CD8-positive, alpha-beta memory T cell (primary cell): ENCODE data around the gene GRIK4. TPM values are rescaled to one million over a fixed set of nuclear protein-coding genes. Genes with fewer than 3 reads are reported as not detected.

Source experiments
- CTCF ChIA-PET: fragments of 350-600 bp; sonication (Branson Sonifier 250); formaldehyde crosslinking; loops from one replicate; lab custom pipeline; 2021; ENCODE audit warnings: antibody characterized with exemption; lab: Charles Lee
- POLR2A ChIA-PET: fragments of 350-600 bp; sonication (Branson Sonifier 250); formaldehyde crosslinking; loops from one replicate; lab custom pipeline; 2021; ENCODE audit warnings: antibody characterized with exemption; lab: Charles Lee
- DNase-seq, 5 donors: peaks; one replicate each; pipeline versions ENCODE4 v3.0.0 to v3.0.0-alpha.2; 2020 to 2022; ENCODE audit warnings: mixed read lengths in 1 of 5
- H3K27ac ChIP-seq: one replicate; pipeline ENCODE4 v1.7.0; 2013; ENCODE audit warnings: low read depth, mild to moderate bottlenecking, low read length, moderate library complexity
- H3K27me3 ChIP-seq: 2 replicates; pipeline ENCODE4 v1.7.0; 2013; ENCODE audit warnings: low read length, mild to moderate bottlenecking; ENCODE audit not compliant: insufficient read depth, poor library complexity, severe bottlenecking
- H3K36me3 ChIP-seq: 2 replicates; pipeline ENCODE4 v1.7.0; 2013; ENCODE audit warnings: mild to moderate bottlenecking, low read length, moderate library complexity; ENCODE audit not compliant: insufficient read depth
- H3K4me1 ChIP-seq: 2 replicates; pipeline ENCODE4 v1.7.0; 2013; ENCODE audit warnings: mild to moderate bottlenecking, low read length, moderate library complexity; ENCODE audit not compliant: insufficient read depth
- H3K4me3 ChIP-seq: 2 replicates; pipeline ENCODE4 v1.7.0; 2013; ENCODE audit warnings: mild to moderate bottlenecking, low read length
- H3K9me3 ChIP-seq: 2 replicates; pipeline ENCODE4 v1.7.0; 2013; ENCODE audit warnings: mild to moderate bottlenecking, low read length
- H3K27ac Mint-ChIP-seq, 8 donors: one replicate each; pipeline ENCODE4 v1.8.0; 2020 to 2021; ENCODE audit warnings: mixed read lengths in 8 of 8, mild to moderate bottlenecking in 6 of 8, inconsistent platforms in 3 of 8, moderate library complexity in 3 of 8
- H3K27me3 Mint-ChIP-seq, 2 donors: one replicate each; pipeline ENCODE4 v1.8.0; 2020 to 2021; ENCODE audit warnings: mixed read lengths in 2 of 2, mild to moderate bottlenecking in 1 of 2, moderate library complexity in 1 of 2
- H3K36me3 Mint-ChIP-seq, 3 donors: one replicate each; pipeline ENCODE4 v1.8.0; 2020 to 2021; ENCODE audit warnings: mixed read lengths in 3 of 3, inconsistent platforms in 1 of 3, mild to moderate bottlenecking in 1 of 3
- H3K4me1 Mint-ChIP-seq, 3 donors: one replicate each; pipeline ENCODE4 v1.8.0; 2020 to 2021; ENCODE audit warnings: mixed read lengths in 3 of 3, inconsistent platforms in 1 of 3, mild to moderate bottlenecking in 1 of 3
- H3K4me3 Mint-ChIP-seq, 7 donors: one replicate each; pipeline ENCODE4 v1.8.0; 2020 to 2021; ENCODE audit warnings: mixed read lengths in 7 of 7, mild to moderate bottlenecking in 6 of 7, moderate library complexity in 4 of 7, inconsistent platforms in 2 of 7
- H3K9me3 Mint-ChIP-seq, 5 donors: one replicate each; pipeline ENCODE4 v1.8.0; 2020 to 2022; ENCODE audit warnings: mixed read lengths in 5 of 5, mild to moderate bottlenecking in 3 of 5, moderate library complexity in 2 of 5, inconsistent platforms in 1 of 5
- polyA plus RNA-seq: library from polyadenylated mRNA; unstranded; fragments of 300-500 nt; fragmentation: Illumina TruSeq; gene quantifications from one replicate; pipeline ENCODE4 v1.2.3, GENCODE V29; 2021
- total RNA-seq, 2 experiments: library from RNA; stranded (reverse); gene quantifications; one replicate each; pipeline ENCODE4 v1.2.3, GENCODE V29; 2021

Gene GRIK4
- total and polyA plus RNA-seq, 3 experiments from 2014 or later = 0.07 TPM; not detected in 2

DNA sequence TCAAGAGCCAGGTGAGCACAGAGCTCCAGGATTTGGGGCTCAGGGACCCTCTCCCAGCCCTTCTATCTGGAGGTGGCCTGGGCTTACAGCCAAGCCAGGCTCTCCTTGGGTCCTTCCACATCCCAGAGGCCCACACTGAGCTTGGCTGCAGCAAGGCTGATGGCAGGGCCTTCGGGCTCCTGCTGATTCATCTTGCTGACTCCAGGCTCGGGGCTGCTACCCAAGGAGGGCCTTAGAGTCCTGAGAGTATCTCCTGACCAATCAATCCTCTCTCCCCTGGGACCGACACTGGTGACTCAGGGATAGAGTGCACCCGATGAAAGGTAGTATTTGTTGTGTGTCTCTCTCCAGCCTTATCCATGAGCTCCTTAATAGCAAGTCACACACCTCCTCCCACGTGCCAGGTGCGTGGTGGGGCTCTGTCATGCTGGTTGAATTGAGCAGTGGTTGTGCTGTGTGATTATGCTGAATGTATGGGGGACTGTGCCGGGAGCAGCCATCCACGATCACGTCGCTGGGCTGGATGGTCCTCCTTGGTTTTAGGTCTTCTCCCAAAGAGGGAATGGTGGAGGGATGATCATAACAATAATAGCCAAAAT is 62.3 kb downstream of the GRIK4 start:
- ChIA-PET POLR2A (no interaction called here), CTCF (no interaction called here)
- no peak overlapping the region for H3K27ac Mint-ChIP-seq
- H3K36me3 Mint-ChIP-seq = no peaks in the 10 kb centered on the region
- Histone ChIP-seq H3K27ac (no peak overlapping the region), H3K4me3 (no peak overlapping the region), H3K36me3 (no peaks in the 10 kb centered on the region), H3K4me1 (no peaks in the 10 kb centered on the region), H3K27me3 (no peaks in the 10 kb centered on the region), H3K9me3 (no peaks in the 10 kb centered on the region)
- DNase-seq = no peak
- H3K4me1 Mint-ChIP-seq = no peaks in the 10 kb centered on the region
- peak overlapping the region in 1 of 7 donors; percentile 30 for H3K4me3 Mint-ChIP-seq
- no peaks in the 10 kb centered on the region for H3K9me3 Mint-ChIP-seq
- H3K27me3 Mint-ChIP-seq = peaks cover 12 to 36% of the 10 kb centered on the region in 2 donors

DNA sequence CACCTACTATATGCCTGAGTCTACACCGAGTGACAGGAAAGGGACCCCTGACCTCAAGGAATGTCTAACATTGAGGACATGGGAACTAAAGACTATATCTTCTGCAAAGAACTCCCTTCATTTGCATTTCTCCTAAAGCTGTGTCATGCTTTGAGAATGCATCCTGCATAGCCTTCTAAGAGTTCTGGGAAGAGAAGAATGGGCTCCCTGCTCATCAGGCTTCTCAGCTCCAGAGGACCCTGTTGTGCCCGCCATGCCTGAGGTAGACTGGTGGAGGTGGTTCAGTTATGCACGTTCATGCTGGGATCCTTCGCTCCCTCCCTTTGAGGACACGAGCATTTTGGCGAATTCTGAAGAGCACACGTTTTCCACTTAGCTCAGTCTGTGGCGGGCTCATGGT is 63.3 kb downstream of the GRIK4 start:
- no peak for DNase-seq
- Mint-ChIP-seq H3K27me3 (peaks cover 11 to 36% of the 10 kb centered on the region in 2 donors), H3K27ac (no peak overlapping the region), H3K9me3 (no peaks in the 10 kb centered on the region), H3K36me3 (no peaks in the 10 kb centered on the region), H3K4me1 (no peaks in the 10 kb centered on the region), H3K4me3 (no peak overlapping the region)
- no peaks in the 10 kb centered on the region for H3K4me1 ChIP-seq
- H3K4me3 ChIP-seq = no peak overlapping the region
- H3K27me3 ChIP-seq = no peaks in the 10 kb centered on the region
- ChIA-PET POLR2A (no interaction called here), CTCF (no interaction called here)
- no peaks in the 10 kb centered on the region for H3K36me3 ChIP-seq
- no peak overlapping the region for H3K27ac ChIP-seq
- no peaks in the 10 kb centered on the region for H3K9me3 ChIP-seq

DNA sequence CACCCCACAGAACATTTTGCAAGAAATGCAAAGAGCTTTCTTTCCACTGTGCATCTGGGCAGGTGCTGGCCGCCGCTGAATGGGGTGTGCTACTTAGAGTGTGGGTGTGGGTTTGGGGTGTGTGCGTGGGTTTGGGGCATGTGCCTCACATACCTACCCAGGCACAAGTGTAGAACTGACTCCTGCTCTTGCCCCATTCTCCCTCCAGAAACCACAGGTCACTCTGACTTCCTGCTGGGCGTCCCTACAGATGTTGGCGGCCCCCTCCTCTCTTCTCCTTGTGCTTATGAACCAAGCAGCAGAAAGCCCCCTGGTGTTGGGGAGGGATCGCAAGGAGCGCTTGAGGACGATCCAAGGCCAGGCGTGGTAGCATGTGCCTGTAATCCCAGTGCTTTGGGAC is 63.9 kb downstream of the GRIK4 start:
- DNase-seq = no peak
- no peaks in the 10 kb centered on the region for H3K9me3 ChIP-seq
- no peaks in the 10 kb centered on the region for H3K36me3 ChIP-seq
- H3K27me3 ChIP-seq = no peaks in the 10 kb centered on the region
- H3K27ac Mint-ChIP-seq = no peak overlapping the region
- H3K4me1 ChIP-seq = no peaks in the 10 kb centered on the region
- ChIA-PET POLR2A (no interaction called here), CTCF (no interaction called here)
- no peaks in the 10 kb centered on the region for H3K4me1 Mint-ChIP-seq
- H3K4me3 Mint-ChIP-seq = peak overlapping the region in 1 of 7 donors; percentile 71
- no peaks in the 10 kb centered on the region for H3K9me3 Mint-ChIP-seq
- H3K36me3 Mint-ChIP-seq = no peaks in the 10 kb centered on the region
- H3K27me3 Mint-ChIP-seq = peaks cover 11 to 36% of the 10 kb centered on the region in 2 donors
- no peak overlapping the region for H3K4me3 ChIP-seq
- H3K27ac ChIP-seq = no peak overlapping the region

DNA sequence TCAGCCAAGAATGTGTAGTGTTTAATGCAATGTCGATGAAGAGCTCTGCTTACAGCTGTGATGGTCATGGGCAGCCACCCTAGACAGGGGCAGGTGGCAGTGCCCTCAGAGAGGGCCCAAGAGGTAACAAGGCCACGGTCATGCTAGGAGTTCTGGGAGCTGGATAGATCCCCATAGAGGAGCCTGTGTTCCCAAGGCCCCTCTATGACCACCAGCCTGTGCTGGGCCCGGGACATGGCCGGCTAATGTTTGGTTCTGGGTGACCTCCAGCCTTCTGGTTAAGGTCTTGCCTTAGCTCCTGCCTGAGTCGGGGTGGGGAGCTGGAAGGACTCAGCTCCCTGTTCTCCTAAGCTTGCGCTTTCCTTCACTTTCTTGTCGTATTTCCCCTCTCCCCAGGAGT is 65.1 kb downstream of the GRIK4 start:
- H3K27me3 Mint-ChIP-seq = peaks cover 9 to 37% of the 10 kb centered on the region in 2 donors
- H3K27ac ChIP-seq = no peak overlapping the region
- no peak for DNase-seq
- H3K9me3 Mint-ChIP-seq = no peaks in the 10 kb centered on the region
- ChIA-PET POLR2A (no interaction called here), CTCF (no interaction called here)
- no peaks in the 10 kb centered on the region for H3K36me3 Mint-ChIP-seq
- no peak overlapping the region for H3K4me3 ChIP-seq
- no peaks in the 10 kb centered on the region for H3K27me3 ChIP-seq
- H3K4me1 Mint-ChIP-seq = no peaks in the 10 kb centered on the region
- no peaks in the 10 kb centered on the region for H3K9me3 ChIP-seq
- no peaks in the 10 kb centered on the region for H3K4me1 ChIP-seq
- H3K27ac Mint-ChIP-seq = no peak overlapping the region
- H3K36me3 ChIP-seq = no peaks in the 10 kb centered on the region
- no peak overlapping the region for H3K4me3 Mint-ChIP-seq

DNA sequence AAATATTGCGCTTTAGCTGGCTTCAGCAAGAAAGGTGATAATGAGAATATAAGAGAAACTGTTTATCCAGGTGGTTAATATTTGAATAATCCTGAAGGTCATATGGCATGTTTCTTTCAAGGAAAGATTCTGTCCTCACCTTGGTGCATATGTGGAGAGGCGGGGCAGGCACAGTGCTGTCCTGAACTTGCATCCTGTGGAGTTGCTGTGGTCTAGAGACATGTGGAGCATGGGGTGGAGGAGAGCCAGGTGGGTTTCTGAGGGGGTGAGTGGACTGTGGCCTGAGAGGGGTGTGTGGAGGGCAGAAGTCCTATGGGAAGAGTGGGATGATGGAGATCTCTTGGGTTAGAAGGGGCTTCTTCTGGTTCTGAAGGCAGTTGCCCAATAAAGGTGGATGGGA is 65.5 kb downstream of the GRIK4 start:
- Histone ChIP-seq H3K36me3 (no peaks in the 10 kb centered on the region), H3K27ac (no peak overlapping the region), H3K4me1 (no peaks in the 10 kb centered on the region), H3K9me3 (no peaks in the 10 kb centered on the region), H3K4me3 (no peak overlapping the region), H3K27me3 (no peaks in the 10 kb centered on the region)
- no peak for DNase-seq
- ChIA-PET CTCF (no interaction called here), POLR2A (no interaction called here)
- no peak overlapping the region for H3K27ac Mint-ChIP-seq
- H3K27me3 Mint-ChIP-seq = peaks cover 6 to 33% of the 10 kb centered on the region in 2 donors
- no peaks in the 10 kb centered on the region for H3K36me3 Mint-ChIP-seq
- no peaks in the 10 kb centered on the region for H3K9me3 Mint-ChIP-seq
- H3K4me1 Mint-ChIP-seq = no peaks in the 10 kb centered on the region
- H3K4me3 Mint-ChIP-seq = no peak overlapping the region

DNA sequence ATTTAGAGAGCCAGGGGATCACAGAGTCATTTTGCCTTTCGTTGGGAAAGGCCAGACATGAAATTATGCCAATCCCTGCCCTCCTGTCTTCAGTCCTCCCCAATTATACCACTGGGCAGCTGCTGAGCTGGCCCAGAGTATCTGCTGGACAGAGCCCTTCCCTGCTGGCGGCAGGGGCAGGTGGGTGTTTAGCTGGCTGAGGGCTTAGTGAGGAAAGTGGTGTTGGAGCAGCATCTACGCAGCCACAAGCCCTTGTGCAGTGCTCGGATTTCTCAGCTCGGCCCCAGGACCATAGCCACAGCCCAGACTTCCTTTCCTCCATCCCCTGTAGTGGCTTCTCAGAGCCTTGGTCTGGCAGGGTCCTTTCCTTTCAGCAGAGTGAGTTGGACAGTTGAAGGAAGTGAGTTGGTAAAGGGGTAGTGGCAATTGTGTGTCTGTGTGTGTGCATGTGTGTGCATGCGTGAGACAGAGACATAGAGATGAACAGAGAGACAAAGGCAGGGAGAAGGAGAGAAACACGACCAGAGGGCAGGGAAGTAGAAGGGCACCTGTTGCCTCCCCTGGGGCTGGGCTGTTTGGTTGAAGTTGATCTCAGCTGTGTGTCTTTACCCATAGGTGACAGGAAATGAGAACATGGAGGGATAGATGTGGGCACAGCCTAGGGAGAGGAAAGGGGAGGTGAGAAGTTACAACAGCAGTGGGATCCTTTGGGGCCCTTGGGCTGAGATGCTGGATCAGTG is 66.2 kb downstream of the GRIK4 start:
- peaks cover 5 to 33% of the 10 kb centered on the region in 2 donors for H3K27me3 Mint-ChIP-seq
- CTCF ChIA-PET = no interaction called here
- H3K9me3 Mint-ChIP-seq = peaks cover 0 to 2% (median 0%) of the 10 kb centered on the region in 5 donors
- no peak overlapping the region for H3K4me3 Mint-ChIP-seq
- Histone ChIP-seq H3K4me1 (no peaks in the 10 kb centered on the region), H3K4me3 (no peak overlapping the region), H3K27ac (no peak overlapping the region), H3K36me3 (no peaks in the 10 kb centered on the region), H3K9me3 (no peaks in the 10 kb centered on the region), H3K27me3 (no peaks in the 10 kb centered on the region)
- H3K27ac Mint-ChIP-seq = no peak overlapping the region
- H3K36me3 Mint-ChIP-seq = no peaks in the 10 kb centered on the region
- no peaks in the 10 kb centered on the region for H3K4me1 Mint-ChIP-seq
- POLR2A ChIA-PET = no interaction called here
- DNase-seq = no peak

DNA sequence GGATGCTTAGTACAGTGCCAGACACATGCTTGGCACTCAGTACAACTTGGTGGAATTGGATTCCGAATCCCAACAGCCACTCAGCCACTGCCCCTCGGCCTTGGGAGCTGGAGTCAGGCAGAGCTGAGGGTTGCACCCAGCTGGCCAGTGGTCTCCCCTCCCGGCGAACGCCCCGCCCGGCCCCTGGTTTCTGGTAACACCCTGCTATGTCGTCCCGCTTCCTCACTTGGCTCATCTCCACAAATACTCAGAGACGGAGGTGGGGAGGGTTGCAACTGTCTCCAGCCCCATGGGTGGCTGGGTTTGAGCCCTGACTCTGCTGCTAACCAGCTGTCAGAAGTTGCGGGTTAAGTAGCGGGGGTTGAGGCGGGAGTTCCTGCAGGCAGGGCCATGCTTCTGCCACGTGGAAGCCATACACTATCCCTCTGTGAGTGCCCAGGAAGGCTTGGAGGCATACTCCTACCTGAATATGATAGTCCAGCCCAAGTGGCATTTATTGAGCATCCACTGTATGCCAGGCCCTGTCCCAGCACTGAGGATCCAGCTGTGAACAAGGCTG is 67.1 kb downstream of the GRIK4 start:
- H3K4me1 ChIP-seq = no peaks in the 10 kb centered on the region
- CTCF ChIA-PET = no interaction called here

DNA sequence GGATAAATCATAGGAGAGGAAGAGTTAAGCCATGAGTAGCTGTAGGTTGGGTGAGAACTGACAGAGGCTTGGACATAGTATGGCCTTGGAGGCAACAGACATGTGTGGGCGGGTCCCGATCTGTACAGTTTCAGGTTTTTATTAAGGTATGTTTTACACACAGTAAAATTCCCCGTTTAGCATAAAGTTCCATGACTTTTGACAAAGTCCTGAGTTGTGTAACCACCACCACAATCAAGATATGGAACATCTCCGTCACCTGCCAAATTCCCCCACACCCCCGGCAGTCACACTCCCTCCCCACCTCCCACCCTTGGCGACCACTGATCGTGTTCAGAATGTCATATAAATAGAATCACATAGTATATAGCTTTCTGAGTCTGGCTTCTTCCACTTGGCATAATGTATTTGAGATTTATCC is 68.1 kb downstream of the GRIK4 start:
- no peaks in the 10 kb centered on the region for H3K9me3 ChIP-seq
- no peak overlapping the region for H3K27ac ChIP-seq
- H3K36me3 ChIP-seq = no peaks in the 10 kb centered on the region
- POLR2A ChIA-PET = no interaction called here
- Mint-ChIP-seq H3K27me3 (peaks cover 10 to 49% of the 10 kb centered on the region in 2 donors), H3K4me1 (no peaks in the 10 kb centered on the region), H3K9me3 (peaks cover 0 to 10% (median 0%) of the 10 kb centered on the region in 5 donors), H3K27ac (no peak overlapping the region), H3K4me3 (no peak overlapping the region), H3K36me3 (no peaks in the 10 kb centered on the region)
- no peak for DNase-seq
- H3K4me3 ChIP-seq = no peak overlapping the region
- CTCF ChIA-PET = no interaction called here
- no peaks in the 10 kb centered on the region for H3K4me1 ChIP-seq
- H3K27me3 ChIP-seq = no peaks in the 10 kb centered on the region

More for the DNA sequence above, 67.1 kb downstream of the GRIK4 start:
- no peaks in the 10 kb centered on the region for H3K27me3 ChIP-seq
- H3K4me3 ChIP-seq = no peak overlapping the region
- H3K27ac Mint-ChIP-seq = no peak overlapping the region
- no peak overlapping the region for H3K4me3 Mint-ChIP-seq
- POLR2A ChIA-PET = no interaction called here
- H3K9me3 ChIP-seq = no peaks in the 10 kb centered on the region
- peaks cover 0 to 9% (median 0%) of the 10 kb centered on the region in 5 donors for H3K9me3 Mint-ChIP-seq
- no peak overlapping the region for H3K27ac ChIP-seq
- no peaks in the 10 kb centered on the region for H3K36me3 Mint-ChIP-seq
- no peaks in the 10 kb centered on the region for H3K36me3 ChIP-seq
- peaks cover 6 to 40% of the 10 kb centered on the region in 2 donors for H3K27me3 Mint-ChIP-seq
- DNase-seq = no peak
- H3K4me1 Mint-ChIP-seq = no peaks in the 10 kb centered on the region
